ENCODE measurements around the gene THSD4.

DNA sequence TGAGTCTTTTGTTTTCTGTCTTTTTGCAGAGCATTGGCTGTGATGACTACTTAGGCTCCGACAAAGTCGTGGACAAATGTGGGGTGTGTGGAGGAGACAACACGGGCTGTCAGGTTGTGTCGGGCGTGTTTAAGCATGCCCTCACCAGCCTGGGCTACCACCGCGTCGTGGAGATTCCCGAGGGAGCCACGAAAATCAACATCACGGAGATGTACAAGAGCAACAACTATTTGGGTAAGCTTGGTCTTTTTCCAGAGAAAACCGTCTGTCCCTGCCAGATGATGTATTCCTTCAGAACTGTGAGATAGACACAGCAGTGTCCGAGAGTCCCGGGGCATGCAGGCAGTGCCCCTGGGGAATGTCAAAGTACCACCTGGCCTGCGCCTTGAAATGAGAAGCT is 545.2 kb downstream of the THSD4 start:
- TF ChIP-seq, protein P1, sequence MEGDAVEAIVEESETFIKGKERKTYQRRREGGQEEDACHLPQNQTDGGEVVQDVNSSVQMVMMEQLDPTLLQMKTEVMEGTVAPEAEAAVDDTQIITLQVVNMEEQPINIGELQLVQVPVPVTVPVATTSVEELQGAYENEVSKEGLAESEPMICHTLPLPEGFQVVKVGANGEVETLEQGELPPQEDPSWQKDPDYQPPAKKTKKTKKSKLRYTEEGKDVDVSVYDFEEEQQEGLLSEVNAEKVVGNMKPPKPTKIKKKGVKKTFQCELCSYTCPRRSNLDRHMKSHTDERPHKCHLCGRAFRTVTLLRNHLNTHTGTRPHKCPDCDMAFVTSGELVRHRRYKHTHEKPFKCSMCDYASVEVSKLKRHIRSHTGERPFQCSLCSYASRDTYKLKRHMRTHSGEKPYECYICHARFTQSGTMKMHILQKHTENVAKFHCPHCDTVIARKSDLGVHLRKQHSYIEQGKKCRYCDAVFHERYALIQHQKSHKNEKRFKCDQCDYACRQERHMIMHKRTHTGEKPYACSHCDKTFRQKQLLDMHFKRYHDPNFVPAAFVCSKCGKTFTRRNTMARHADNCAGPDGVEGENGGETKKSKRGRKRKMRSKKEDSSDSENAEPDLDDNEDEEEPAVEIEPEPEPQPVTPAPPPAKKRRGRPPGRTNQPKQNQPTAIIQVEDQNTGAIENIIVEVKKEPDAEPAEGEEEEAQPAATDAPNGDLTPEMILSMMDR (IDR thresholded peaks at IDR 0.05; ENCODE audit: poor library complexity, severe bottlenecking), result no peak
- no peak for TF ChIP-seq EP300 (conservative IDR thresholded peaks at IDR 0.05; ENCODE audit: poor library complexity, severe bottlenecking)
- no peak for TF ChIP-seq TAF1 (IDR thresholded peaks at IDR 0.05; ENCODE audit: low read depth)
- TF ChIP-seq RAD21 (conservative IDR thresholded peaks at IDR 0.05), result no peak
- no peak for TF ChIP-seq POLR2AphosphoS5 (IDR thresholded peaks at IDR 0.05)
- TF ChIP-seq, protein P2, sequence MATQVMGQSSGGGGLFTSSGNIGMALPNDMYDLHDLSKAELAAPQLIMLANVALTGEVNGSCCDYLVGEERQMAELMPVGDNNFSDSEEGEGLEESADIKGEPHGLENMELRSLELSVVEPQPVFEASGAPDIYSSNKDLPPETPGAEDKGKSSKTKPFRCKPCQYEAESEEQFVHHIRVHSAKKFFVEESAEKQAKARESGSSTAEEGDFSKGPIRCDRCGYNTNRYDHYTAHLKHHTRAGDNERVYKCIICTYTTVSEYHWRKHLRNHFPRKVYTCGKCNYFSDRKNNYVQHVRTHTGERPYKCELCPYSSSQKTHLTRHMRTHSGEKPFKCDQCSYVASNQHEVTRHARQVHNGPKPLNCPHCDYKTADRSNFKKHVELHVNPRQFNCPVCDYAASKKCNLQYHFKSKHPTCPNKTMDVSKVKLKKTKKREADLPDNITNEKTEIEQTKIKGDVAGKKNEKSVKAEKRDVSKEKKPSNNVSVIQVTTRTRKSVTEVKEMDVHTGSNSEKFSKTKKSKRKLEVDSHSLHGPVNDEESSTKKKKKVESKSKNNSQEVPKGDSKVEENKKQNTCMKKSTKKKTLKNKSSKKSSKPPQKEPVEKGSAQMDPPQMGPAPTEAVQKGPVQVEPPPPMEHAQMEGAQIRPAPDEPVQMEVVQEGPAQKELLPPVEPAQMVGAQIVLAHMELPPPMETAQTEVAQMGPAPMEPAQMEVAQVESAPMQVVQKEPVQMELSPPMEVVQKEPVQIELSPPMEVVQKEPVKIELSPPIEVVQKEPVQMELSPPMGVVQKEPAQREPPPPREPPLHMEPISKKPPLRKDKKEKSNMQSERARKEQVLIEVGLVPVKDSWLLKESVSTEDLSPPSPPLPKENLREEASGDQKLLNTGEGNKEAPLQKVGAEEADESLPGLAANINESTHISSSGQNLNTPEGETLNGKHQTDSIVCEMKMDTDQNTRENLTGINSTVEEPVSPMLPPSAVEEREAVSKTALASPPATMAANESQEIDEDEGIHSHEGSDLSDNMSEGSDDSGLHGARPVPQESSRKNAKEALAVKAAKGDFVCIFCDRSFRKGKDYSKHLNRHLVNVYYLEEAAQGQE (IDR thresholded peaks at IDR 0.05; ENCODE audit: borderline replicate concordance), result no peak
- TF ChIP-seq MXI1 (conservative IDR thresholded peaks at IDR 0.05; ENCODE audit: poor library complexity, severe bottlenecking), result no peak
- TF ChIP-seq EZH2 (IDR thresholded peaks at IDR 0.05; ENCODE audit: borderline replicate concordance, insufficient read depth, low read length, poor library complexity, severe bottlenecking), result no peak

All from neural cell (in vitro differentiated cells).